Brain microvascular endothelial cell (primary cell): ENCODE measurements around the gene RUNX1.

ENCODE experiments used
- DNase-seq: peaks from one replicate; pipeline ENCODE4 v3.0.0-alpha.2; 2020
- H3K27ac ChIP-seq: fragments of 250-450 bp; sonication (Bioruptor Pico); 2 replicates; pipeline ENCODE4 v1.5.1; 2020; ENCODE audit warnings: mild to moderate bottlenecking, moderate library complexity
- H3K27me3 ChIP-seq: fragments of 250-450 bp; sonication (Bioruptor Pico); replicated peaks from 2 replicates; pipeline ENCODE4 v1.5.1; 2020; ENCODE audit warnings: mild to moderate bottlenecking
- H3K36me3 ChIP-seq: fragments of 250-450 bp; sonication (Bioruptor Pico); replicated peaks from 2 replicates; pipeline ENCODE4 v1.5.1; 2020; ENCODE audit warnings: mild to moderate bottlenecking
- H3K4me3 ChIP-seq: 2 replicates; pipeline ENCODE4 v1.5.1; 2011; ENCODE audit warnings: low read depth, mild to moderate bottlenecking, control low read depth, low read length, moderate library complexity
- in situ Hi-C: cut with HindIII; loops from 2 replicates; pipeline ENCODE4 v1.10.0; 2017; ENCODE audit warnings: low sequenced_read_pairs, low pct_ligation_motif_present
- TF ChIP-seq, protein P1 (sequence below): IDR thresholded peaks from 2 replicates; pipeline ENCODE4 v1.5.1; 2011; ENCODE audit warnings: low read depth, mild to moderate bottlenecking, moderate library complexity, low read length, control low read depth, inconsistent platforms; ENCODE audit errors: missing control alignments

Gene RUNX1

GRCh38 chr21:35019631-35020032 lies 29.5 kb downstream of the RUNX1 start:
- Histone ChIP-seq H3K27me3 (no peaks in the 10 kb centered on the region), H3K36me3 (no peaks in the 10 kb centered on the region), H3K27ac (no peak overlapping the region), H3K4me3 (no peak overlapping the region)
- in situ Hi-C loops: no loop called here
- DNase-seq: no peak
- TF ChIP-seq, protein P1, sequence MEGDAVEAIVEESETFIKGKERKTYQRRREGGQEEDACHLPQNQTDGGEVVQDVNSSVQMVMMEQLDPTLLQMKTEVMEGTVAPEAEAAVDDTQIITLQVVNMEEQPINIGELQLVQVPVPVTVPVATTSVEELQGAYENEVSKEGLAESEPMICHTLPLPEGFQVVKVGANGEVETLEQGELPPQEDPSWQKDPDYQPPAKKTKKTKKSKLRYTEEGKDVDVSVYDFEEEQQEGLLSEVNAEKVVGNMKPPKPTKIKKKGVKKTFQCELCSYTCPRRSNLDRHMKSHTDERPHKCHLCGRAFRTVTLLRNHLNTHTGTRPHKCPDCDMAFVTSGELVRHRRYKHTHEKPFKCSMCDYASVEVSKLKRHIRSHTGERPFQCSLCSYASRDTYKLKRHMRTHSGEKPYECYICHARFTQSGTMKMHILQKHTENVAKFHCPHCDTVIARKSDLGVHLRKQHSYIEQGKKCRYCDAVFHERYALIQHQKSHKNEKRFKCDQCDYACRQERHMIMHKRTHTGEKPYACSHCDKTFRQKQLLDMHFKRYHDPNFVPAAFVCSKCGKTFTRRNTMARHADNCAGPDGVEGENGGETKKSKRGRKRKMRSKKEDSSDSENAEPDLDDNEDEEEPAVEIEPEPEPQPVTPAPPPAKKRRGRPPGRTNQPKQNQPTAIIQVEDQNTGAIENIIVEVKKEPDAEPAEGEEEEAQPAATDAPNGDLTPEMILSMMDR: no peak

- Histone ChIP-seq H3K36me3 (no peaks in the 10 kb centered on the region), H3K27me3 (no peaks in the 10 kb centered on the region), H3K27ac (no peak overlapping the region), H3K4me3 (no peak overlapping the region)
- no peak for DNase-seq
- TF ChIP-seq, protein P1: no peak
- in situ Hi-C loops: no loop called here
Observed at GRCh38 chr21:35017256-35017655, 31.8 kb downstream of the RUNX1 start.

DNA sequence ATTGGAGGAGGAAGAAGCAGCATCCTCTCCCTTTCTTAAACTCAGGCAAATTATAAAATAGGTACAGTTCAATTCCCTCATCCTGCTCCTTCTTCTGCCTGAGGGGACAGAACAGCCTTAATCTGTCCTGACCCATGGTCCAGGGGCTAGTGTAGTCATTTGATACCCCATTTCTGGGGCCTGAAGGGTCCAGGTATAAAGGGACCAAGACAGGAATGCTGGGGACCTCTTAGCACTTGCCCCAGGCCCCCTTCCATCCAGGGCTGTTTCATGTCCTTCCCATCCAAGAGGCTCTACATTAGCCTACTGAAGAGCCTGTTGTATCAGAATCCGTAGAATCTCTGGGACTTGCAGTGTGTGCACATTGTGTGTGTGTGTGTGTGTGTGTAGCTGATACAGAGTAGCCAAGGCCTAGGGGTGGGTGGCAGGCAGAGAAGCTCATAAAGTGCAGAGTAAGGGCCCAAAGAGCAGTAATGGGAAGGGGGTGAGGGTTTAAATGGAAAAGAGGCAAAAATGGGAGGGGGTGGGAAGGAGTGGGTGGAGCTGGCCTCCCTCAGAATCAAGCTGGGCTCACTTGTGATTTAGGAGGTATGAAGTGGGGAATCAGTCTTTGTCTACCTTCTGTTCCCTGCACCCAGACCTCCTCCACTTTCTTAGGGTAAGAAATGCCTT lies 32.4 kb downstream of the RUNX1 start:
- Histone ChIP-seq H3K27me3 (no peaks in the 10 kb centered on the region), H3K36me3 (no peaks in the 10 kb centered on the region), H3K27ac (no peak overlapping the region), H3K4me3 (no peak overlapping the region)
- no peak for DNase-seq
- in situ Hi-C loops: no loop called here
- TF ChIP-seq, protein P1: no peak

GRCh38 chr21:35016071-35016470 lies 33.0 kb downstream of the RUNX1 start:
- in situ Hi-C loops: no loop called here
- no peaks in the 10 kb centered on the region for H3K27me3 ChIP-seq
- no peaks in the 10 kb centered on the region for H3K36me3 ChIP-seq

GRCh38 chr21:35015435-35016024 lies 33.6 kb downstream of the RUNX1 start:
- no peak overlapping the region for H3K4me3 ChIP-seq
- H3K36me3 ChIP-seq: no peaks in the 10 kb centered on the region
- no peak for DNase-seq
- TF ChIP-seq, protein P1: no peak
- no peaks in the 10 kb centered on the region for H3K27me3 ChIP-seq
- H3K27ac ChIP-seq: no peak overlapping the region
- in situ Hi-C loops: no loop called here

More at GRCh38 chr21:35016071-35016470, 33.0 kb downstream of the RUNX1 start:
- TF ChIP-seq, protein P1: no peak
- Histone ChIP-seq H3K4me3 (no peak overlapping the region), H3K27ac (no peak overlapping the region)
- no peak for DNase-seq
